HepG2 (cell line): ENCODE results near the gene NCKAP5L. TPM values are rescaled to one million over a fixed set of nuclear protein-coding genes. Genes with fewer than 3 reads are reported as not detected.

ENCODE experiments used
- AKAP8 ChIP-seq: sonication (generic); formaldehyde crosslinking; IDR thresholded peaks from 2 replicates; pipeline ENCODE4 v1.5.1; 2020; ENCODE audit warnings: mild to moderate bottlenecking, missing genetic modification reagents
- ATF4 ChIP-seq, 2 experiments: fragments of 450-650 bp in 1 of 2; sonication (generic) in 1 of 2; formaldehyde crosslinking; IDR thresholded peaks; 2 replicates each; pipeline versions ENCODE4 v1.5.0 to v1.8.0; 2020 to 2022; ENCODE audit warnings: mild to moderate bottlenecking in 1 of 2, missing genetic modification reagents in 1 of 2
- BHLHE40 ChIP-seq: IDR thresholded peaks from 2 replicates; pipeline ENCODE4 v1.6.1; 2011; ENCODE audit warnings: low read length, improper control_type of control experiment
- BORCS8-MEF2B ChIP-seq: sonication (generic); formaldehyde crosslinking; IDR thresholded peaks from 2 replicates; pipeline ENCODE4 v1.8.0; 2022; ENCODE audit warnings: mild to moderate bottlenecking, missing genetic modification reagents
- CERS6 ChIP-seq: sonication (generic); formaldehyde crosslinking; IDR thresholded peaks from 2 replicates; pipeline ENCODE4 v1.5.0; 2020; ENCODE audit warnings: missing genetic modification reagents
- CSRNP1 ChIP-seq: sonication (generic); formaldehyde crosslinking; IDR thresholded peaks from 2 replicates; pipeline ENCODE4 v1.8.1; 2023; ENCODE audit warnings: mild to moderate bottlenecking, missing genetic modification reagents
- DNMT3B ChIP-seq: conservative IDR thresholded peaks from 2 replicates; pipeline ENCODE4 v1.6.1; 2016; ENCODE audit warnings: missing biosample characterization, control low read depth
- IKZF1 ChIP-seq: fragments of 450-650 bp; IDR thresholded peaks from 2 replicates; pipeline ENCODE4 v1.7.1; 2016
- PITX1 ChIP-seq: sonication (generic); formaldehyde crosslinking; IDR thresholded peaks from 2 replicates; pipeline ENCODE4 v1.5.1; 2020; ENCODE audit warnings: mild to moderate bottlenecking, missing genetic modification reagents
- SRF ChIP-seq: IDR thresholded peaks from 2 replicates; pipeline ENCODE4 v1.6.1; 2011; ENCODE audit warnings: mild to moderate bottlenecking, low read depth, low read length, moderate library complexity
- WIZ ChIP-seq: sonication (generic); formaldehyde crosslinking; IDR thresholded peaks from 2 replicates; pipeline ENCODE4 v1.5.1; 2020; ENCODE audit warnings: mild to moderate bottlenecking, missing genetic modification reagents
- ZNF12 ChIP-seq: sonication (generic); formaldehyde crosslinking; IDR thresholded peaks from 2 replicates; pipeline ENCODE4 v1.5.0; 2020; ENCODE audit warnings: missing genetic modification reagents
- ZNF136 ChIP-seq: sonication (generic); formaldehyde crosslinking; IDR thresholded peaks from 2 replicates; pipeline ENCODE4 v1.8.1; 2022; ENCODE audit warnings: low read depth, mild to moderate bottlenecking, moderate library complexity, missing genetic modification reagents
- ZNF276 ChIP-seq: sonication (generic); formaldehyde crosslinking; IDR thresholded peaks from 2 replicates; pipeline ENCODE4 v1.4.0; 2020; ENCODE audit warnings: mild to moderate bottlenecking, low read depth, missing genetic modification reagents
- ZNF333 ChIP-seq: sonication (generic); formaldehyde crosslinking; IDR thresholded peaks from 2 replicates; pipeline ENCODE4 v1.4.0; 2020; ENCODE audit warnings: mild to moderate bottlenecking, missing genetic modification reagents, borderline replicate concordance
- ZNF468 ChIP-seq: sonication (generic); formaldehyde crosslinking; IDR thresholded peaks from 2 replicates; pipeline ENCODE4 v1.8.0; 2022; ENCODE audit warnings: mild to moderate bottlenecking, moderate library complexity, missing genetic modification reagents
- ZNF570 ChIP-seq: sonication (generic); formaldehyde crosslinking; IDR thresholded peaks from 2 replicates; pipeline ENCODE4 v1.4.0; 2020; ENCODE audit warnings: mild to moderate bottlenecking, missing genetic modification reagents, borderline replicate concordance
- ZNF660 ChIP-seq: sonication (generic); formaldehyde crosslinking; IDR thresholded peaks from 2 replicates; pipeline ENCODE4 v1.5.1; 2020; ENCODE audit warnings: mild to moderate bottlenecking, low read depth, missing genetic modification reagents, borderline replicate concordance
- ZNF713 ChIP-seq: sonication (generic); formaldehyde crosslinking; IDR thresholded peaks from 2 replicates; pipeline ENCODE4 v1.4.0; 2020; ENCODE audit warnings: mild to moderate bottlenecking, missing genetic modification reagents
- ZNF83 ChIP-seq: sonication (generic); formaldehyde crosslinking; IDR thresholded peaks from 2 replicates; pipeline ENCODE4 v1.4.0; 2020; ENCODE audit warnings: missing genetic modification reagents, mild to moderate bottlenecking, borderline replicate concordance
- ZSCAN31 ChIP-seq: sonication (generic); formaldehyde crosslinking; IDR thresholded peaks from 2 replicates; pipeline ENCODE4 v1.5.0; 2020; ENCODE audit warnings: low read depth, mild to moderate bottlenecking, missing genetic modification reagents
- polyA plus RNA-seq, 8 experiments: library from polyadenylated mRNA; depleted of rRNA in 3 of 8; stranded (reverse) in 7 of 8; unstranded in 1 of 8; fragments of >200 nt; fragmentation: Illumina TruSeq in 4 of 8; extraction: Trizol in 4 of 8; gene quantifications; 2 replicates each; pipeline versions ENCODE4 v1.2.1 to v1.2.3, GENCODE V29; 2011 to 2016; ENCODE audit warnings: low read depth in 4 of 8, missing spikeins in 1 of 8, mixed read lengths in 1 of 8; ENCODE audit not compliant: insufficient read depth in 1 of 8
- total RNA-seq, 5 experiments: library from RNA; depleted of rRNA; stranded (reverse); fragments of >200 nt; fragmentation: Illumina TruSeq; extraction: Trizol; gene quantifications; 2 replicates each; pipeline ENCODE4 v1.2.3, GENCODE V29; 2016; ENCODE audit warnings: low read depth in 1 of 5
- TF ChIP-seq, protein P1 (sequence below): sonication (generic); formaldehyde crosslinking; IDR thresholded peaks from 2 replicates; pipeline ENCODE4 v1.4.0; 2020; ENCODE audit warnings: missing genetic modification reagents

NCKAP5L gene
- total and polyA plus RNA-seq, 2 of the 13 experiments (the other 11 are each of a cell fraction or from before 2014, with no cell fraction given) = 4.1 to 9.0 TPM

- TF ChIP-seq ZNF136 (CRISPR knock-in tag) (peak; percentile 84), ZNF713 (CRISPR knock-in tag) (no peak), ZNF660 (CRISPR knock-in tag) (no peak), IKZF1 (no peak), CERS6 (no peak), BORCS8-MEF2B (CRISPR knock-in tag) (no peak), ZNF333 (CRISPR knock-in tag) (peak; percentile 67; the same call in 1 of the 2 replicates), DNMT3B (CRISPR knock-in tag) (no peak), ZNF468 (CRISPR knock-in tag) (no peak), PITX1 (CRISPR knock-in tag) (no peak; the same call in 1 of the 2 replicates), SRF (no peak), ZNF276 (CRISPR knock-in tag) (peak; percentile 51; the same call in 1 of the 2 replicates), ATF4 (CRISPR knock-in tag; IDR thresholded peaks at IDR 0.05) (no peak), CSRNP1 (CRISPR knock-in tag) (peak; percentile 39; the same call in 1 of the 2 replicates), BHLHE40 (no peak), ZNF12 (no peak), ZNF83 (CRISPR knock-in tag) (no peak), ZNF570 (CRISPR knock-in tag) (no peak), AKAP8 (peak; percentile 53), WIZ (peak; percentile 94), ZSCAN31 (CRISPR knock-in tag) (peak; percentile 76; the same call in 1 of the 2 replicates)
- TF ChIP-seq, protein P1, sequence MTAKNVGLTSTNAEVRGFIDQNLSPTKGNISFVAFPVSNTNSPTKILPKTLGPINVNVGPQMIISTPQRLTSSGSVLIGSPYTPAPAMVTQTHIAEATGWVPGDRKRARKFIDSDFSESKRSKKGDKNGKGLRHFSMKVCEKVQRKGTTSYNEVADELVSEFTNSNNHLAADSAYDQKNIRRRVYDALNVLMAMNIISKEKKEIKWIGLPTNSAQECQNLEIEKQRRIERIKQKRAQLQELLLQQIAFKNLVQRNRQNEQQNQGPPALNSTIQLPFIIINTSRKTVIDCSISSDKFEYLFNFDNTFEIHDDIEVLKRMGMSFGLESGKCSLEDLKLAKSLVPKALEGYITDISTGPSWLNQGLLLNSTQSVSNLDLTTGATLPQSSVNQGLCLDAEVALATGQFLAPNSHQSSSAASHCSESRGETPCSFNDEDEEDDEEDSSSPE (CRISPR knock-in tag) = peak; percentile 88
These were observed 14.5 kb upstream of the NCKAP5L start, which contains the start of gene BCDIN3D (continued) for GRCh38 chr12:49842519-49843352.
